Heart left ventricle (tissue), 13 donors: ENCODE measurements around the gene ADARB1.

Source experiments
- POLR2A ChIP-seq, 2 donors: fragments of 450-650 bp; IDR thresholded peaks; one replicate each; pipeline ENCODE4 v1.6.1; 2017; ENCODE audit warnings: antibody characterized with exemption in 2 of 2, mild to moderate bottlenecking in 2 of 2, moderate library complexity in 2 of 2
- TF ChIP-seq, protein P1 (sequence below), 12 donors: fragments of 200-600 bp; sonication (generic) in 4 of 12; IDR thresholded peaks; one replicate each; pipeline versions ENCODE4 v1.5.0 to v1.8.0; 2018 to 2022; ENCODE audit warnings: antibody characterized with exemption in 12 of 12, mild to moderate bottlenecking in 5 of 12
- donor health status: ischemic (EF 13 %, LVEDD 7.1; RV severe dilation, severe dysfunction).
- donor health status: DM: no; HTN: yes; CAD: no.
- donor health status: DM: no; HTN: no; CAD: no.
- donor health status: ischemic (EF 25% LVEDD 6.9; RV normal size, moderate dysfunction).
- donor health status: ischemic (EF 25% LVEDD 5.7; RV mildly dilated, moderate dysfunction).
- donor health status: ischemic (EF 35%, LVEDD 5.7; RV mildly dilated, moderate dysfunction).
- donor health status: nonischemic (EF 11% LVEDD 7.7; RV severe dilation, severe dysfunction).
- donor health status: DM: yes; HTN: yes; CAD: no.
- donor health status: PGD.
- donor health status: ischemic (EF 29% LVEDD 5.4; RV normal size, mild dysfunction).
- donor health status: nonischemic (EF 23%, LVEDD 6.1; RV moderate dilation, normal function).

DNA sequence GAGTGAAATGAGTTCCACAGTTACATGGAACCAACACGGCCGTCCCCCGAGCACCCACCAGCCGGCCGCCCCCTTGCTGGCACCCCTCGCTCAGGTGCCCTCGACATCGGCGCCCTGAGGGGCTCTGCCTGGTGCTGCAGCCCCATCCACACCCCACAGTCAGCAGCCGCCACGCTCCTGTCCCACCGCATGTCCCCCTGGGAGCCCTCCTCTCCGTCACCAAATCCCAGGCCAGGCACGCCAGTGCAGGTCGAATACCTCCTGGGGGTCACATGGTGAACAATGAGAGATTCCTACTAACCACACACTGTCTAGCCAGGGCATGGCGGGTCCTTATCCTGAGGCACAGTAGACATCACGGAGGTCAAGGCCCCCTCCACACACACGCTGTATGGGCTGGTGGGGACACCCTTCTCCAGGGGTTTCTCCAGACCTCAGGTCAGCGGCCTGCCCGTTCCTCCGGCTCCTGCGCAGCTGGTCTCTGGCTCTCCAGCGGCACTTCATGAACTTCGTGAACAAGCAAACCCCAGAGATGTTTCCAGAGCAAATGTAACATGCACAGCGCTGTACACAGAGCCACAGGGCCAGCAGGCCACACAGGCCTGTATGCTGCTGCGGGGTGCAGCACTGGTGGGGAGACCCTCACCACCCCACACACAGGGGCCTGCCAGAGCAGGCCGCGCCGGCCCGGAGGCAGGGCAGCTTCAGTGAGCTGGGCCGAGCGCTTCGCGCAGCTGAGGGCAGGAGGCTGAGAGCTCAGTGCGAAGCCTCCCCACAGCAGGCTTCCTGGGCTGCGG lies 191.5 kb downstream of the ADARB1 start:
- TF ChIP-seq, protein P1, sequence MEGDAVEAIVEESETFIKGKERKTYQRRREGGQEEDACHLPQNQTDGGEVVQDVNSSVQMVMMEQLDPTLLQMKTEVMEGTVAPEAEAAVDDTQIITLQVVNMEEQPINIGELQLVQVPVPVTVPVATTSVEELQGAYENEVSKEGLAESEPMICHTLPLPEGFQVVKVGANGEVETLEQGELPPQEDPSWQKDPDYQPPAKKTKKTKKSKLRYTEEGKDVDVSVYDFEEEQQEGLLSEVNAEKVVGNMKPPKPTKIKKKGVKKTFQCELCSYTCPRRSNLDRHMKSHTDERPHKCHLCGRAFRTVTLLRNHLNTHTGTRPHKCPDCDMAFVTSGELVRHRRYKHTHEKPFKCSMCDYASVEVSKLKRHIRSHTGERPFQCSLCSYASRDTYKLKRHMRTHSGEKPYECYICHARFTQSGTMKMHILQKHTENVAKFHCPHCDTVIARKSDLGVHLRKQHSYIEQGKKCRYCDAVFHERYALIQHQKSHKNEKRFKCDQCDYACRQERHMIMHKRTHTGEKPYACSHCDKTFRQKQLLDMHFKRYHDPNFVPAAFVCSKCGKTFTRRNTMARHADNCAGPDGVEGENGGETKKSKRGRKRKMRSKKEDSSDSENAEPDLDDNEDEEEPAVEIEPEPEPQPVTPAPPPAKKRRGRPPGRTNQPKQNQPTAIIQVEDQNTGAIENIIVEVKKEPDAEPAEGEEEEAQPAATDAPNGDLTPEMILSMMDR (IDR thresholded peaks at IDR 0.05) = no peak
- no peak for TF ChIP-seq POLR2A (IDR thresholded peaks at IDR 0.05)
